Measurements from ENCODE around the gene POM121C.
A peak's percentile ranks its signal among the peaks of the same experiment; 100 is the strongest.
"Not testable (repeated sequence)": the region's sequence is repeated elsewhere in the genome, so short reads cannot be mapped to it uniquely, and the experiment has no call there.

The POM121C gene

GRCh38 chr7:75421798-75422710, 64.0 kb downstream of the POM121C start:
- not testable (repeated sequence) for DNase-seq

DNA sequence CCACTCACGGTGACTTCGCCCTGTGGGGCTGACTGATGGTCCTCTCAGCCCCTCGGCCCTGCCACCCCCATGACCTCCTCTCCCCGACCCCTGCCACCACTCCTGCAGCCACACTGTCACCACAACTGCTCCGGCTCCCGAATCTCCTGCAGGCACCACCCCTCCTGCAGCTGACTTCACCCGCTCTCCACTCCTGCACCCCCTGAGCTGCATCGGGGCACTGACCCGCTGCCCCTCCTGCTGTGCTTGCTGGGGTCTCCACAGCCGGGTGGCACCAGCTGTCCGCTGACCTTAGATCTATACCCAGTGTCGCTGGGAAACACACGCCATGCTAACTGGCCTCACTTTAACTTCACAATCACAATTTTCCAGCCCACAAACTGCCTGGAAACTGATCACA, 65.9 kb downstream of the POM121C start:
- not testable (repeated sequence) for DNase-seq

- not testable (repeated sequence) for DNase-seq
Measured at GRCh38 chr7:75419693-75420092, 66.4 kb downstream of the POM121C start.

DNA sequence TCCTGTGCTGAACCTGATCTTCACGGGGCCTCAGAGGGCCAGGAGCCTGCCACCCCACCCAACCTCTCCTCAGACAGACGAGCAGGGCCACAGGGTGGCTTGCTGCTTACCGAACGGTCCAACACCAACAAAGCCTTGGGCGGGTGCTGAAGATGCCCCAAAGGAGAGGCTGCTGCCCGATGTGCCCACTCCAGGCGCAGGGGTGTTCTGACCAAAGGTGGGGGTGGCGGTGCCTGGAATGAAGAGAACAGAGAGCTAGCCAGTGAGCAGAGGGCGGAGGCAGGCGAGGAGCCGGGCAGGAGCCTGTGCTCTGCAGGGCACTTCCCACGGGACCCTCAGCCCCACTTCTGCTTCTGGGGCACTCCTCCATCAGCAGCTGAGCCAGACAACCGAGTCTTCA, 66.9 kb downstream of the POM121C start:
- not testable (repeated sequence) for DNase-seq

GRCh38 chr7:75418292-75418858, 67.7 kb downstream of the POM121C start:
- DNase-seq: not testable (repeated sequence)

- not testable (repeated sequence) for DNase-seq
Measured at GRCh38 chr7:75416787-75417186, 69.3 kb downstream of the POM121C start.

DNA sequence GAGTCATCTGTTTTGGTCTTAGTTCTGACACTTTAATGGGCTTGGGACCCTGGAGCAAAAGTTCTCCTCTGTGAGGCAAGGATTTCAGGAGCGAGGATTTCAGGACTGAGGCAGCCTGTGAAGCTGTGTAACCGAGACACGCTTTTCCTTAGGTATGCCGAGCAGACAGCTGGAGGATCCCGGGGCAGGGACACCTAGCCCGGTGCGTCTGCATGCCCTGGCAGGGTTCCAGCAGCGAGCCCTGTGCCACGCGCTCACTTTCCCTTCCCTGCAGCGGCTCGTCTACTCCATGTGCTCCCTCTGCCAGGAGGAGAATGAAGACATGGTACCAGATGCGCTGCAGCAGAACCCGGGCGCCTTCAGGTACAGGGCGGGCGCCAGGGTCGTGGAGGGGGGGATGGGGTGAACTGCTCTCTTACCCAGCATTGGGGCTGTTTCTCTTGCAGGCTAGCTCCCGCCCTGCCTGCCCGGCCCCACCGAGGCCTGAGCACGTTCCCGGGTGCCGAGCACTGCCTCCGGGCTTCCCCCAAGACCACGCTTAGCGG, 70.2 kb downstream of the POM121C start:
- not testable (repeated sequence) for DNase-seq

- not testable (repeated sequence) for DNase-seq
Measured at GRCh38 chr7:75415428-75415817, 70.7 kb downstream of the POM121C start.

- DNase-seq: peak in 1 of 2 experiments; percentile 3
Measured at GRCh38 chr7:75414708-75415427, 71.2 kb downstream of the POM121C start.

GRCh38 chr7:75414204-75414603, 71.9 kb downstream of the POM121C start:
- DNase-seq: not testable (repeated sequence)

- not testable (repeated sequence) for DNase-seq
Measured at GRCh38 chr7:75410823-75411173, 75.3 kb downstream of the POM121C start.

- DNase-seq: not testable (repeated sequence)
Measured at GRCh38 chr7:75409880-75410822, 75.9 kb downstream of the POM121C start.

DNA sequence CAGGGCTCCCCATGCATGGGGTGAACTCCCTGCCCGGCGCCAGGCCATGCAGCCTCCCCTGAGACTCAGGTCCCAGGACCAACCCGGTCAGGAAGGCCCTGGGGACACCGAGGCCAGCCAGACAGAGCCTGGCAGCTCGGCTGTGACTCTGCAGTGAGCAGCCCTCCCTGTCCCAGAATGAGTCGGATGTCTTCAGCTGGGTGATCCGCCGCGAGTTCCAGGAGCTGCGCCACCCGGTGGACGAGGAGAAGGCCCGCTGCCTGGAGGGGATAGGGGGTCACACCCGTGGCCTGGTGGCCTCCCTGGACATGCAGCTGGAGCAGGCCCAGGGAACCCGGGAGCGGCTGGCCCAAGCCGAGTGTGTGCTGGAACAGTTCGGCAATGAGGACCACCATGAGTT, 81.4 kb downstream of the POM121C start:
- not testable (repeated sequence) for DNase-seq

GRCh38 chr7:75403455-75404443, 82.3 kb downstream of the POM121C start:
- DNase-seq: not testable (repeated sequence)

- not testable (repeated sequence) for DNase-seq
Measured at GRCh38 chr7:75400575-75400974, 85.5 kb downstream of the POM121C start.

DNA sequence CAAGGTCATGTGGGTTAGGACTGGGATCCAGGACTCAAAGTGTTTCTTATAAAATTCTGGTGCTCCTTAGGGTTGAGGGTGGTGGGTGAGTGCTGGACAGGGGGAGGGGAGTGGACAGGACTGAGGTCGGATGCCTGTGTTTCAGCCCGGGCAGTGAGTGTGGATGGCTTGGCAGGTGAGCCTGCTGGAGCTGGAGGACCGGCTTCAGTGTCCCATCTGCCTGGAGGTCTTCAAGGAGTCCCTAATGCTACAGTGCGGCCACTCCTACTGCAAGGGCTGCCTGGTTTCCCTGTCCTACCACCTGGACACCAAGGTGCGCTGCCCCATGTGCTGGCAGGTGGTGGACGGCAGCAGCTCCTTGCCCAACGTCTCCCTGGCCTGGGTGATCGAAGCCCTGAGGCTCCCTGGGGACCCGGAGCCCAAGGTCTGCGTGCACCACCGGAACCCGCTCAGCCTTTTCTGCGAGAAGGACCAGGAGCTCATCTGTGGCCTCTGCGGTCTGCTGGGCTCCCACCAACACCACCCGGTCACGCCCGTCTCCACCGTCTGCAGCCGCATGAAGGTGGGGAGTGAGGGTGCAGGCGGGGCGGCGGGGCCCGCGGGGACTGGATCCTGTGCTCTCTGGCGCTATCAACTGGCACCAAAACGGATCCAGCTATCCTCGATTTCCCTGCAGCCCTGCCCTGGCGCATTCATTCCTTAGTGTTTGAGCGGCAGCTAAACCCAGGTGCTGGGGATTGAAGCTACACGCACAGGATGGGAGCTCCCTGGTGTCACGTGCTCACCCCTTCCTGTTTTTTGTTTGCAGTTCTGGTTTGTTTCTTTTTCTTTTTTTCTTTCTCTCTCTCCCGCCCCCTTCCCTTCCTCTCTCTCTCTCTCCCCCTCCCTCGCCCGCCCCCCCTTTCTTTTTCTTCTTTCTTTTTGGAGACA, 87.1 kb downstream of the POM121C start:
- DNase-seq: not testable (repeated sequence)

DNA sequence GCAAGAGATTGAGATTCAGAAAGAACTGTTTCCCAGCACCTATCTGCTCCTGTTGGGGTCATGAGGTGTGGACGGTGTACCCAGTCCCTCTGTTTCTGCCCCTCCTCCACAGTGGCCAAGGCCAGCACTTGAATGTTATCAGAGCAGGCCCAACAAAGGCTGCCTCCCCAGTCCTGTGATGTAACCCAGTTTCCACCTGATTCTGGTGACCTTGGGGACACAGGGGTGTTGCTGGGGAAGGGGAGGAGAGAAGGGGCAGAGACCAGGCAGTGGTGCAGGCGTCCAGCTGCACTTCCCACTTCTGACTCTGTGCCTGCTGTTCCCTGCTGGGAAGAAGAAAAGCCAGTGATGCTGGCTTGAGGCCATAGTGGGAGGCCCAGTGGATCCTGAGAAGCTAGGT, 88.2 kb downstream of the POM121C start:
- DNase-seq: not testable (repeated sequence)

DNA sequence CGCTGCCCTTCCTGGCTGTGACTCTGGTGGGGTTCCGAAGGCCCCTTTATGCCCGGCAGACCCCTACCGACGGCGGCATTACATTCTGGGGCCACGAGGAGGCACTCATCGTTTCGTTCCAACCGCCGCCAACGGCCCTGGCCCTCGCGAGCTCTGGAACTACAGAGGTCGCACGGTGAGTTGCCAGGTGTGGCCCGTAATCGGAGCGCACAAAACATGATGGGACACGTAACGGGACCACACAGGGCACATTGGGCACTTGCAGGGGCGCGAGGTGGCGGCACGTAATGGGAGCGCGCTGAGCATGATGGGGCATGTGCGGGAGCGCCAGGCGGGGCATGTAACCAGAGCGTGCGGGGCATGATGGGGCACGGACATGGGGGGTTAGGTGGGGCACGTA, 90.8 kb downstream of the POM121C start, which contains the start of gene TRIM73:
TSS of gene TRIM73 (plus strand) at position 301 of the 400 bp plus-strand sequence. CDS start 3,305 bp downstream, outside the sequence.
- DNase-seq: not testable (repeated sequence)

DNA sequence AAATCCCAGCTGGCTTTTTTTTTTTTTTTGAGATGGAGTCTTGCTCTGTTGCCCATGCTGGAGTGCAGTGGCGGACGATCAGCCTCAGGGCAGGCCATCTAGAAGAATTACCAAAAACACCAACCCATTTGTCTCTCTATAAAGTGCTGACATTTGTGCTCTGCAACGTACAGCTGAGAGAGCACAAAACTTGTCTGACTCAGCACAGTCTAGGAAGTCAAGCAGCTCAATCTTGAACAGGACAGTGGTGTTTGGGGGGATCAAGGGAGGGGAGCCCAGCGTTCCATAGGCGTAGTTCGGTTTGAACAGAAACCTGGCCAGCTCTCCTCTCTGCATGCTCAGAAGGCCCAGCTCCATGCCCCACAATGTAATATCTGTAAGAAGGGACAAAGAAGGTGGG, 92.9 kb downstream of the POM121C start:
- DNase-seq: not testable (repeated sequence)

All from NCI-H524 (cell line).